ENCODE measurements around the gene TOX2. TPM values are rescaled to one million over a fixed set of nuclear protein-coding genes. Genes with fewer than 3 reads are reported as not detected.
A peak's percentile ranks its signal among the peaks of the same experiment; 100 is the strongest.

The TOX2 gene
- total RNA-seq, 2 experiments from 2014 or later: 0.23 TPM; not detected in 1

DNA sequence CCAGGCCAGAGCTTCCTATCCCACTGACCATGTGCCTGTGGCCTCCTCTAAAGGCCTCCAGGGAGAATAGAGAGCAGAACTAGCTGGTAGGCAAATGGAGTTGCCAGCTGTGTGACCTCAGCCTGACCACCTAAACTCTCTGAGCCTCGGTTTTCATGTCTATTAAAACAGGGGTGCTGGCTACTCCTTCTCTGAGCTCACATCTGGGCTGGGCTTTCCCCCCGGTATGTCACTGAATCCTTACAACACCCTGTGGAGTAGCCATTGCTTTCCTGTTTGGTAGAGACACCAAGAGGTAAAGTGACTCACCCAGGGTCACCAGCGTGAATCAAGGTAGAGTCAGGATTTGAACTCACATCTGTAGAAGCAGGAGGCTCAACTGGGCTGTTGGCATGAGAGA, 140.2 kb downstream of the TOX2 start:
- ChIA-PET CTCF (ENCODE audit: unreplicated experiment) (no interaction called here), POLR2A (no interaction called here)
- Histone ChIP-seq H3K36me3 (ENCODE audit: insufficient read depth, low read length) (no peaks in the 10 kb centered on the region), H4K20me1 (ENCODE audit: insufficient read depth, low read length) (no peaks in the 10 kb centered on the region), H3K79me2 (ENCODE audit: insufficient read depth, low read depth, low read length) (no peaks in the 10 kb centered on the region), H3K4me1 (ENCODE audit: insufficient read depth, low read length, poor library complexity, severe bottlenecking) (no peaks in the 10 kb centered on the region), H3K9me2 (ENCODE audit: insufficient read depth, low read length) (no peaks in the 10 kb centered on the region), H2AFZ (ENCODE audit: low read length) (no peak overlapping the region), H3K4me2 (ENCODE audit: low read length) (no peak overlapping the region), H3K9me3 (ENCODE audit: low read length) (no peaks in the 10 kb centered on the region), H3K27ac (ENCODE audit: low read depth, low read length, poor library complexity, severe bottlenecking) (no peak overlapping the region), H3K4me3 (ENCODE audit: low read depth, low read length, poor library complexity, severe bottlenecking) (no peak overlapping the region)
- BruUV-seq (replicated peaks): no TSS peak
- TF ChIP-seq, protein P1, sequence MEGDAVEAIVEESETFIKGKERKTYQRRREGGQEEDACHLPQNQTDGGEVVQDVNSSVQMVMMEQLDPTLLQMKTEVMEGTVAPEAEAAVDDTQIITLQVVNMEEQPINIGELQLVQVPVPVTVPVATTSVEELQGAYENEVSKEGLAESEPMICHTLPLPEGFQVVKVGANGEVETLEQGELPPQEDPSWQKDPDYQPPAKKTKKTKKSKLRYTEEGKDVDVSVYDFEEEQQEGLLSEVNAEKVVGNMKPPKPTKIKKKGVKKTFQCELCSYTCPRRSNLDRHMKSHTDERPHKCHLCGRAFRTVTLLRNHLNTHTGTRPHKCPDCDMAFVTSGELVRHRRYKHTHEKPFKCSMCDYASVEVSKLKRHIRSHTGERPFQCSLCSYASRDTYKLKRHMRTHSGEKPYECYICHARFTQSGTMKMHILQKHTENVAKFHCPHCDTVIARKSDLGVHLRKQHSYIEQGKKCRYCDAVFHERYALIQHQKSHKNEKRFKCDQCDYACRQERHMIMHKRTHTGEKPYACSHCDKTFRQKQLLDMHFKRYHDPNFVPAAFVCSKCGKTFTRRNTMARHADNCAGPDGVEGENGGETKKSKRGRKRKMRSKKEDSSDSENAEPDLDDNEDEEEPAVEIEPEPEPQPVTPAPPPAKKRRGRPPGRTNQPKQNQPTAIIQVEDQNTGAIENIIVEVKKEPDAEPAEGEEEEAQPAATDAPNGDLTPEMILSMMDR (conservative IDR thresholded peaks at IDR 0.05; ENCODE audit: low read length): no peak
- TF ChIP-seq EZH2phosphoT487 (IDR thresholded peaks at IDR 0.05; ENCODE audit: borderline replicate concordance, low read depth, low read length): no peak
- intact Hi-C loops (cut with micrococcal nuclease; ENCODE audit: unreplicated experiment): no loop called here
- no peak for DNase-seq (ENCODE audit: low spot score)

DNA sequence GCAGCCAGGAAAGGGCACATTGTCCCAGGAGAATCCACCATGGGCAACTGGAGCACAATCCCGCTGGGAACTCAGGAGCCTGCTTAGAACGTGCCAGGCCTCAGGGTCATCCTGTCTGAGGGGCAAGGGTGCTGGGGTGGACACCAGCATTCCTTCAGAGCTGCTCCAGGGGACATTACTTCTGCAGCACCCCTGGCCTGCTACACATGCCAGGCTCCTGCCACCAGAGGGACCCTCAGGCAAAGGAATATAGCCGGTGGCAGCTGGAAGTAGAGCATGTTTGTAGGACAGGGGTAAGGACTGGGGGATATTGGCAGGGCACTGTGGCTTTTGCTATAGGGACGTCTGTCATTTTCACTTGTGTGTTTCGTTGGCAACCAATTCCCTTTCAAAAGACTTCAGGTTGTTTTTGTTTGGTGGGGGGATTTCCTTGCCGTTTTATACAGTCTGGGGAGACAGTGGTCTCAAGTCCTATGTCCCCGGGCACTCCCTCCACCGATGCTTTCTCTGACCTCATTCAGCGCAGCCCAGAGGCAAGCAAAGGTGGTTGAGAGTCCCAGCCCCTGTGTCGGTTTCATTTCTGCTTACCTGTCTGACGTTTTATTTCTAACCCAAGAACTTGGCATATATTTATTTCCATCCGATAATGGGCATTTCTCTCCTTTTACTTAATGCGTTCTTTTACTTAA, 141.5 kb downstream of the TOX2 start:
- H3K4me1 ChIP-seq (ENCODE audit: insufficient read depth, low read length, poor library complexity, severe bottlenecking): no peaks in the 10 kb centered on the region
- H3K4me3 ChIP-seq (ENCODE audit: low read depth, low read length, poor library complexity, severe bottlenecking): no peak overlapping the region
- no peak overlapping the region for H3K4me2 ChIP-seq (ENCODE audit: low read length)
- no peaks in the 10 kb centered on the region for H3K79me2 ChIP-seq (ENCODE audit: insufficient read depth, low read depth, low read length)
- no peaks in the 10 kb centered on the region for H3K36me3 ChIP-seq (ENCODE audit: insufficient read depth, low read length)
- H3K27ac ChIP-seq (ENCODE audit: low read depth, low read length, poor library complexity, severe bottlenecking): no peak overlapping the region
- BruUV-seq (replicated peaks): no TSS peak
- no peak overlapping the region for H2AFZ ChIP-seq (ENCODE audit: low read length)
- POLR2A ChIA-PET: no interaction called here
- H3K9me3 ChIP-seq (ENCODE audit: low read length): no peaks in the 10 kb centered on the region
- DNase-seq (ENCODE audit: low spot score): no peak
- H3K9me2 ChIP-seq (ENCODE audit: insufficient read depth, low read length): no peaks in the 10 kb centered on the region
- CTCF ChIA-PET (ENCODE audit: unreplicated experiment): no interaction called here
- H4K20me1 ChIP-seq (ENCODE audit: insufficient read depth, low read length): no peaks in the 10 kb centered on the region
- intact Hi-C loops (cut with micrococcal nuclease; ENCODE audit: unreplicated experiment): no loop called here
- TF ChIP-seq EZH2phosphoT487 (IDR thresholded peaks at IDR 0.05; ENCODE audit: borderline replicate concordance, low read depth, low read length): no peak
- TF ChIP-seq, protein P1 (conservative IDR thresholded peaks at IDR 0.05; ENCODE audit: low read length): peak; percentile 40; the same call in 1 of the 2 replicates
